ENCODE results near the gene ACVR1B.

GRCh38 chr12:52007982-52008510 lies 56.5 kb downstream of the ACVR1B start:
- TF ChIP-seq CTCF (IDR thresholded peaks at IDR 0.05) (no peak), POLR2A (IDR thresholded peaks at IDR 0.05) (no peak)

Data from Peyer's patch (tissue), 4 donors.